ENCODE measurements around the gene ARL10. TPM values are rescaled to one million over a fixed set of nuclear protein-coding genes. Genes with fewer than 3 reads are reported as not detected.

ARL10 gene
- total RNA-seq, 1 experiment from 2014 or later: 9.6 TPM

GRCh38 chr5:176413709-176414191 is 48.5 kb downstream of the ARL10 start:
- Histone ChIP-seq H3K27me3 (ENCODE audit: insufficient read depth, low read length) (no peaks in the 10 kb centered on the region; the same call in 1 of the 2 replicates), H3K56ac (ENCODE audit: insufficient read length, low read depth, low read length) (no peak overlapping the region), H3K9me3 (ENCODE audit: control insufficient read depth, low read depth, low read length) (no peaks in the 10 kb centered on the region), H2AK5ac (ENCODE audit: insufficient read length, low read length) (no peak overlapping the region), H3K4me2 (ENCODE audit: insufficient read depth, insufficient read length, low read length) (no peak overlapping the region), H3K14ac (ENCODE audit: insufficient read depth, low read length) (no peak overlapping the region), H3K4me1 (ENCODE audit: insufficient read depth, low read length) (no peaks in the 10 kb centered on the region), H2BK12ac (ENCODE audit: insufficient read length, low read depth, low read length) (no peak overlapping the region), H2AFZ (ENCODE audit: low read length) (no peak overlapping the region), H3T11ph (ENCODE audit: low read length) (no peak overlapping the region), H4K91ac (ENCODE audit: insufficient read length, low read depth, low read length) (no peak overlapping the region), H3K4ac (ENCODE audit: low read depth, low read length) (no peak overlapping the region), H3K18ac (ENCODE audit: insufficient read length, low read depth, low read length) (no peak overlapping the region), H2BK20ac (ENCODE audit: low read depth, low read length, poor library complexity, severe bottlenecking) (no peak overlapping the region), H4K20me1 (ENCODE audit: control insufficient read depth, insufficient read depth, insufficient read length) (no peaks in the 10 kb centered on the region), H2BK15ac (ENCODE audit: low read depth, low read length) (no peak overlapping the region), H3K79me1 (ENCODE audit: insufficient read depth, low read depth, low read length, poor library complexity, severe bottlenecking) (no peaks in the 10 kb centered on the region), H3K9ac (ENCODE audit: extremely low read depth, insufficient read length, low read length) (no peak overlapping the region), H3K23me2 (ENCODE audit: insufficient read length, low read depth, low read length, poor library complexity, severe bottlenecking) (peaks cover 5% of the 10 kb centered on the region), H4K5ac (ENCODE audit: insufficient read length, low read depth, low read length) (no peak overlapping the region), H3K23ac (ENCODE audit: insufficient read length, low read depth, low read length) (no peak overlapping the region), H2BK5ac (ENCODE audit: insufficient read length, low read length) (no peak overlapping the region), H4K8ac (replicated peaks; ENCODE audit: insufficient read length, low read depth, low read length) (no peak overlapping the region), H3K27ac (ENCODE audit: insufficient read length, low read depth, low read length) (no peak overlapping the region), H2BK120ac (ENCODE audit: low read depth, low read length, poor library complexity, severe bottlenecking) (no peak overlapping the region), H3K79me2 (ENCODE audit: insufficient read depth, low read length) (no peaks in the 10 kb centered on the region)
- no peak for DNase-seq
- Mint-ChIP-seq H3K9me3 (peaks cover 2 to 7% of the 10 kb centered on the region in 2 experiments; a peak in 2 of 5 replicates), H3K4me1 (peaks cover 6 to 9% of the 10 kb centered on the region in 2 experiments; a peak in 3 of 4 replicates), H3K4me3 (no peak overlapping the region; a peak in 1 of 5 replicates), H3K36me3 (ENCODE audit: insufficient read depth in 1 of 3, low read depth in 3 of 3) (peaks cover 0 to 11% (median 4%) of the 10 kb centered on the region in 3 experiments; a peak in 4 of 7 replicates), H3K27me3 (ENCODE audit: low read depth) (peaks cover 15% of the 10 kb centered on the region), H3K27ac (no peak overlapping the region)
- TF ChIP-seq, protein P1, sequence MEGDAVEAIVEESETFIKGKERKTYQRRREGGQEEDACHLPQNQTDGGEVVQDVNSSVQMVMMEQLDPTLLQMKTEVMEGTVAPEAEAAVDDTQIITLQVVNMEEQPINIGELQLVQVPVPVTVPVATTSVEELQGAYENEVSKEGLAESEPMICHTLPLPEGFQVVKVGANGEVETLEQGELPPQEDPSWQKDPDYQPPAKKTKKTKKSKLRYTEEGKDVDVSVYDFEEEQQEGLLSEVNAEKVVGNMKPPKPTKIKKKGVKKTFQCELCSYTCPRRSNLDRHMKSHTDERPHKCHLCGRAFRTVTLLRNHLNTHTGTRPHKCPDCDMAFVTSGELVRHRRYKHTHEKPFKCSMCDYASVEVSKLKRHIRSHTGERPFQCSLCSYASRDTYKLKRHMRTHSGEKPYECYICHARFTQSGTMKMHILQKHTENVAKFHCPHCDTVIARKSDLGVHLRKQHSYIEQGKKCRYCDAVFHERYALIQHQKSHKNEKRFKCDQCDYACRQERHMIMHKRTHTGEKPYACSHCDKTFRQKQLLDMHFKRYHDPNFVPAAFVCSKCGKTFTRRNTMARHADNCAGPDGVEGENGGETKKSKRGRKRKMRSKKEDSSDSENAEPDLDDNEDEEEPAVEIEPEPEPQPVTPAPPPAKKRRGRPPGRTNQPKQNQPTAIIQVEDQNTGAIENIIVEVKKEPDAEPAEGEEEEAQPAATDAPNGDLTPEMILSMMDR (conservative IDR thresholded peaks at IDR 0.05): no peak
- no CpG with 5 or more reads among the region's 7 CpGs for WGBS (ENCODE audit: extremely low coverage, insufficient read length, low lambda C conversion rate)

All from H9 (cell line).